Retinal pigment epithelial cell (primary cell): ENCODE data around the gene PPP1R14C.

ENCODE experiments used
- DNase-seq: peaks from one replicate; pipeline ENCODE4 v3.0.0-alpha.2; 2010; ENCODE audit warnings: low read depth
- H3K4me3 ChIP-seq: 2 replicates; pipeline ENCODE4 v1.5.1; 2011; ENCODE audit warnings: mild to moderate bottlenecking, low read length, control low read depth, moderate library complexity
- TF ChIP-seq, protein P1 (sequence below): conservative IDR thresholded peaks from 2 replicates; pipeline ENCODE4 v1.5.1; 2011; ENCODE audit warnings: low read depth, low read length, control low read depth, inconsistent platforms

The PPP1R14C gene, protein sequence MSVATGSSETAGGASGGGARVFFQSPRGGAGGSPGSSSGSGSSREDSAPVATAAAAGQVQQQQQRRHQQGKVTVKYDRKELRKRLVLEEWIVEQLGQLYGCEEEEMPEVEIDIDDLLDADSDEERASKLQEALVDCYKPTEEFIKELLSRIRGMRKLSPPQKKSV

GRCh38 chr6:150142670-150143515, at the start of gene PPP1R14C:
PPP1R14C (plus strand) TSS chr6:150143044; CDS start chr6:150143193, 149 bp downstream.
- H3K4me3 ChIP-seq: peak within 1 kb of the TSS; percentile 38
- DNase-seq: no peak
- TF ChIP-seq, protein P1, sequence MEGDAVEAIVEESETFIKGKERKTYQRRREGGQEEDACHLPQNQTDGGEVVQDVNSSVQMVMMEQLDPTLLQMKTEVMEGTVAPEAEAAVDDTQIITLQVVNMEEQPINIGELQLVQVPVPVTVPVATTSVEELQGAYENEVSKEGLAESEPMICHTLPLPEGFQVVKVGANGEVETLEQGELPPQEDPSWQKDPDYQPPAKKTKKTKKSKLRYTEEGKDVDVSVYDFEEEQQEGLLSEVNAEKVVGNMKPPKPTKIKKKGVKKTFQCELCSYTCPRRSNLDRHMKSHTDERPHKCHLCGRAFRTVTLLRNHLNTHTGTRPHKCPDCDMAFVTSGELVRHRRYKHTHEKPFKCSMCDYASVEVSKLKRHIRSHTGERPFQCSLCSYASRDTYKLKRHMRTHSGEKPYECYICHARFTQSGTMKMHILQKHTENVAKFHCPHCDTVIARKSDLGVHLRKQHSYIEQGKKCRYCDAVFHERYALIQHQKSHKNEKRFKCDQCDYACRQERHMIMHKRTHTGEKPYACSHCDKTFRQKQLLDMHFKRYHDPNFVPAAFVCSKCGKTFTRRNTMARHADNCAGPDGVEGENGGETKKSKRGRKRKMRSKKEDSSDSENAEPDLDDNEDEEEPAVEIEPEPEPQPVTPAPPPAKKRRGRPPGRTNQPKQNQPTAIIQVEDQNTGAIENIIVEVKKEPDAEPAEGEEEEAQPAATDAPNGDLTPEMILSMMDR: no peak

GRCh38 chr6:150093397-150093796, 49.4 kb upstream of the PPP1R14C start:
- no peak overlapping the region for H3K4me3 ChIP-seq
- TF ChIP-seq, protein P1: no peak
- no peak for DNase-seq

GRCh38 chr6:150098155-150098554, 44.7 kb upstream of the PPP1R14C start:
- TF ChIP-seq, protein P1: no peak
- H3K4me3 ChIP-seq: no peak overlapping the region
- DNase-seq: no peak

GRCh38 chr6:150099546-150099945, 43.3 kb upstream of the PPP1R14C start:
- H3K4me3 ChIP-seq: no peak overlapping the region
- no peak for DNase-seq
- TF ChIP-seq, protein P1: no peak

- no peak for DNase-seq
- TF ChIP-seq, protein P1: no peak
- no peak overlapping the region for H3K4me3 ChIP-seq
Observed at GRCh38 chr6:150099953-150100352, 42.9 kb upstream of the PPP1R14C start.

DNA sequence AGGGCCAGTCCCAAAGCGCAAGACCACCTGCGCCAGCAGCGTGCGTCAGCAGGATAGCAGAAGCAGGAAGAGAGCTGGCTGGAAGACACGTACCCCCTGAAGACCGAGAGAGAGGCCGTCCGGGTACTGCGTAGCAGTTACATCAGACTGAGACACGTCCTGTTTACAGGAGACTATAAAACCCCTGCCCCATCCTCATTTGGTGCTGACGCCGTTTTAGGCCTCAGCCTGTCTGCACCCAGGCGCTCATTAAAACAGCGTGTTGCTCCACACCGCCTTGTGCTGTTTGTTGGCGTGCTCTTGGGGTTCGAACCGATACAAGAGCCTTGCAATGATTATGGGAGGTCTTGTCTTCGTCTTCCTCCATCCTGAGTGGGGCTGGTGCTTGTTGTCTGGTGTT, 42.1 kb upstream of the PPP1R14C start:
- TF ChIP-seq, protein P1: no peak
- H3K4me3 ChIP-seq: no peak overlapping the region
- no peak for DNase-seq
